Prostate gland (tissue), 2 donors: Measurements from ENCODE around the gene TTLL4. TPM values are rescaled to one million over a fixed set of nuclear protein-coding genes. Genes with fewer than 3 reads are reported as not detected.

Source experiments
- DNase-seq: peaks from one replicate; pipeline ENCODE4 v3.0.0-alpha.2; 2019; ENCODE audit warnings: low spot score
- H3K27ac ChIP-seq, 2 donors: fragments of 200-600 bp; sonication (generic); 2 replicates each; pipeline ENCODE4 v1.5.1; 2017 to 2019
- H3K27me3 ChIP-seq: fragments of 200-600 bp; sonication (generic); replicated peaks from 2 replicates; pipeline ENCODE4 v1.5.1; 2019; ENCODE audit not compliant: insufficient read depth
- H3K36me3 ChIP-seq, 2 donors: fragments of 200-600 bp; sonication (generic); 1 replicate in 1 of 2; 2 replicates in 1 of 2; pipeline versions ENCODE4 v1.5.1 to v1.8.1; 2017 to 2019
- H3K4me1 ChIP-seq: fragments of 200-600 bp; sonication (generic); replicated peaks from 2 replicates; pipeline ENCODE4 v1.5.1; 2019
- H3K4me3 ChIP-seq, 2 donors: fragments of 200-600 bp; sonication (generic); 2 replicates each; pipeline ENCODE4 v1.5.1; 2017 to 2019
- H3K9me3 ChIP-seq: fragments of 200-600 bp; sonication (generic); 2 replicates; pipeline ENCODE4 v1.5.1; 2017
- POLR2A ChIP-seq: fragments of 450-650 bp; IDR thresholded peaks from one replicate; pipeline ENCODE4 v1.6.1; 2016; ENCODE audit warnings: antibody characterized with exemption, mild to moderate bottlenecking
- POLR2AphosphoS5 ChIP-seq: sonication (generic); formaldehyde crosslinking; IDR thresholded peaks from one replicate; pipeline ENCODE4 v1.6.1; 2017; ENCODE audit warnings: antibody characterized with exemption
- WGBS: methylation state at CpG from one replicate; pipeline ENCODE4 v1.1.5; 2018; 5-methylcytosine and 5-hydroxymethylcytosine counted together
- intact Hi-C: fragments of 100-400 bp; cut with DNase I; formaldehyde crosslinking; loops from one replicate; pipeline ENCODE4 v1.14.2; 2022
- total RNA-seq, 2 donors: library from RNA; depleted of rRNA; stranded (reverse); fragments of >200 nt; gene quantifications; one replicate each; pipeline ENCODE4 v1.1.0, GENCODE V29; 2016
- TF ChIP-seq, protein P1 (sequence below), 4 experiments: fragments of 200-600 bp in 2 of 4; fragments of 450-650 bp in 2 of 4; sonication (generic) in 2 of 4; IDR thresholded peaks; 1 replicate in 3 of 4; 2 replicates in 1 of 4; pipeline ENCODE4 v1.5.1; 2016 to 2019; ENCODE audit warnings: antibody characterized with exemption in 4 of 4, mild to moderate bottlenecking in 2 of 4, moderate library complexity in 2 of 4

The TTLL4 gene
- total RNA-seq, 2 donors from 2014 or later = 21.1 to 63.8 TPM

DNA sequence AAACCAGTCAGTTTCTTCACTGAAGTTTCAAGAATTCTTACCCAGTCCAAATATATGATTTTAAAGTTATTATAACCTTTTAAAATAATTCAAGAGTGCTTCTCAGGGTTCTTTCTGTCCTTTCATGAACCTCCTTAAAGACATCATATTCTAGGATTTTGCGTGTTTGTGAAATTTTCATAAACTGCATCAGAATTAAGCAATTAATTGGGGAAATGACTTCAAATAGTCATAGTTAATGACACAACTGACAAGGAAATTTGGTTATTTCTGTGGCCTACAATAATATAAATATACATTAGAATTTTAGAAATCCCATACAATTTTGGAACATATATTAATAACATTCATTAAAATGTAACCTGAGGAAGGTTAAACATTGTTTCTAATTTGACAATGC lies 81.8 kb downstream of the TTLL4 start:
- DNase-seq = no peak
- WGBS = 100% methylated on average over 1 of the region's 1 CpG
- no peak for TF ChIP-seq POLR2A
- TF ChIP-seq, protein P1, sequence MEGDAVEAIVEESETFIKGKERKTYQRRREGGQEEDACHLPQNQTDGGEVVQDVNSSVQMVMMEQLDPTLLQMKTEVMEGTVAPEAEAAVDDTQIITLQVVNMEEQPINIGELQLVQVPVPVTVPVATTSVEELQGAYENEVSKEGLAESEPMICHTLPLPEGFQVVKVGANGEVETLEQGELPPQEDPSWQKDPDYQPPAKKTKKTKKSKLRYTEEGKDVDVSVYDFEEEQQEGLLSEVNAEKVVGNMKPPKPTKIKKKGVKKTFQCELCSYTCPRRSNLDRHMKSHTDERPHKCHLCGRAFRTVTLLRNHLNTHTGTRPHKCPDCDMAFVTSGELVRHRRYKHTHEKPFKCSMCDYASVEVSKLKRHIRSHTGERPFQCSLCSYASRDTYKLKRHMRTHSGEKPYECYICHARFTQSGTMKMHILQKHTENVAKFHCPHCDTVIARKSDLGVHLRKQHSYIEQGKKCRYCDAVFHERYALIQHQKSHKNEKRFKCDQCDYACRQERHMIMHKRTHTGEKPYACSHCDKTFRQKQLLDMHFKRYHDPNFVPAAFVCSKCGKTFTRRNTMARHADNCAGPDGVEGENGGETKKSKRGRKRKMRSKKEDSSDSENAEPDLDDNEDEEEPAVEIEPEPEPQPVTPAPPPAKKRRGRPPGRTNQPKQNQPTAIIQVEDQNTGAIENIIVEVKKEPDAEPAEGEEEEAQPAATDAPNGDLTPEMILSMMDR (IDR thresholded peaks at IDR 0.05) = no peak
- TF ChIP-seq POLR2AphosphoS5 = no peak
- Histone ChIP-seq H3K36me3 (no peaks in the 10 kb centered on the region), H3K4me3 (no peak overlapping the region), H3K9me3 (no peaks in the 10 kb centered on the region), H3K27ac (no peak overlapping the region), H3K4me1 (no peaks in the 10 kb centered on the region), H3K27me3 (no peaks in the 10 kb centered on the region)
- intact Hi-C loops = no loop called here

DNA sequence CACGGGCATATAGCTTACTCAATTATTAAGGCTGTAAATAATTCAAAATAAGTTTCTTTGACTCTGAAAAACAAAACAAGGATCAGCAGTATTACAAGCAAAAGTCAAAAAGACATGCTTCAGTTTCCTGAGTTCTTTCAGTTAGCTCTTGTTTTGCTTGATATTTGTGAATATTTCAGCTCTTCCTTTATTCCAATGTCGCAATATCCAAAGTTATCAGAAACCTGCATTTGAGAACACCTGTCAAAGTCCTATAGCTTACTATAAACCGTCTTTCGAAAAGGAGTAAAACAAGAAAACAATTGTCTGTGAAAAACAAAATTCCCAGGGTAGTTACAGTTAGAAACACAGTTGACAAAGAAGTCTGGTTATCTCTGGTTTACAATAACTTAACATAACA lies 86.1 kb downstream of the TTLL4 start:
- H3K27me3 ChIP-seq = no peaks in the 10 kb centered on the region
- intact Hi-C loops = no loop called here
- TF ChIP-seq, protein P1 (IDR thresholded peaks at IDR 0.05) = no peak
- no peak for TF ChIP-seq POLR2AphosphoS5
- no peak for TF ChIP-seq POLR2A
- H3K36me3 ChIP-seq = no peaks in the 10 kb centered on the region
- no peak overlapping the region for H3K4me3 ChIP-seq
- 96% methylated on average over 4 of the region's 4 CpGs for WGBS
- H3K9me3 ChIP-seq = no peaks in the 10 kb centered on the region
- no peak for DNase-seq
- H3K27ac ChIP-seq = no peak overlapping the region
- no peaks in the 10 kb centered on the region for H3K4me1 ChIP-seq

- no peaks in the 10 kb centered on the region for H3K27me3 ChIP-seq
- H3K9me3 ChIP-seq = no peaks in the 10 kb centered on the region
- no peak overlapping the region for H3K4me3 ChIP-seq
- TF ChIP-seq POLR2AphosphoS5 (no peak), POLR2A (no peak)
- TF ChIP-seq, protein P1 (IDR thresholded peaks at IDR 0.05) = no peak
- H3K36me3 ChIP-seq = no peaks in the 10 kb centered on the region
- H3K27ac ChIP-seq = peak overlapping the region in 1 of 2 donors; percentile 27
- intact Hi-C loops = no loop called here
- no peak for DNase-seq
- no peaks in the 10 kb centered on the region for H3K4me1 ChIP-seq
- WGBS = 62% methylated on average over 12 of the region's 12 CpGs
Observed at GRCh38 chr2:218798767-218799504, 88.3 kb downstream of the TTLL4 start.

DNA sequence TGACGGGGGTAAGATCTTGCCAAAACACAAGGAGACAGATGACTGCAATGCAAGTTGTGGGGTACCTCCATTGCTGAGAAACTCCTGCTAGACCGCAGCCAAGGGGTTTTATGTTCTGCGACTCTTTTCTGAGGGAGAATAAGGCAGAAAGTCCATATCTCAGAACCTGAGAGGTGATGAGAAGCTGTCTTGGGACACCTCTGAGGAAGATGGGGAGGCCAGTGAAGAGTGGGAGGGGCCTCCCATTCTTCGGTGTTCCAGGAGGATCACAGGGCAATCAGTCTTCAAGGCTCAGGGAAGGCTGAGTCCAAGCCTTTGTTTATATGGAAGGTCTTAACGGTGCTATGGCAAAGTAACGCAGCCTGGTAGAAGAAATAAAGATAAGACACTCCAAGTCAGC lies 89.4 kb downstream of the TTLL4 start:
- TF ChIP-seq, protein P1 (IDR thresholded peaks at IDR 0.05) = no peak
- TF ChIP-seq POLR2AphosphoS5 = no peak
- TF ChIP-seq POLR2A = no peak
- WGBS = 54% methylated on average over 6 of the region's 6 CpGs
- intact Hi-C loops = no loop called here
- no peak for DNase-seq
- peak overlapping the region in 1 of 2 donors; percentile 27 for H3K27ac ChIP-seq
- no peaks in the 10 kb centered on the region for H3K4me1 ChIP-seq
- H3K36me3 ChIP-seq = no peaks in the 10 kb centered on the region
- H3K4me3 ChIP-seq = no peak overlapping the region
- no peaks in the 10 kb centered on the region for H3K9me3 ChIP-seq
- no peaks in the 10 kb centered on the region for H3K27me3 ChIP-seq

DNA sequence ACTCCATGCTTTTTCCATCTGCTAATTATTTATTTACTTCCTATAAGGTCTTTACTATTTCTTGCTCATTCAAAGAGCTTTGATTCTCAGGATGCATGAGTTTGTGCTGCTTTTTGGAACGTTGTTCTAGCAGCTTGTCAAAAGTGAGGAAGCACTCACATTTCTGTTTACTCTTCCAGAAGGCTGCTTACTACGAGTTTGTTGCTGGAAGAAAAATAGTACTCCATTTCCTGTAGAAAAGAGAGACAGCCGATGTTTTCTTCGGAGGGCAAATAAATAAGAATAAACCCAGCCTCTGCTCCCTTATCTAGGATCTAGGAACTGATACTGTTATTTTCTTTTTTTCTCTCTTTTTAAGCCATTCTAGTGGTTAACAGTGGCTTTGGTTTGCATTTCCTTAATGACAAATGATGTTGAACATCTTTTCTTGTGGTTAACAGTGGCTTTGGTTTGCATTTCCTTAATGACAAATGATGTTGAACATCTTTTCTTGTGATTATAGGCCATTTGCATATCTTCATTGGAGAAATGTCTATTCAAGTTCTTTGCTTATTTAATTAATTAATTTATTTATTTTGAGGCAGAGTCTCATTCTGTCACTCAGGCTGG lies 91.9 kb downstream of the TTLL4 start:
- TF ChIP-seq, protein P1 (IDR thresholded peaks at IDR 0.05) = no peak
- TF ChIP-seq POLR2AphosphoS5 (no peak), POLR2A (no peak)
- WGBS = 23% methylated on average over 4 of the region's 4 CpGs
- intact Hi-C loops = no loop called here
- Histone ChIP-seq H3K9me3 (no peaks in the 10 kb centered on the region), H3K27me3 (no peaks in the 10 kb centered on the region), H3K4me3 (no peak overlapping the region), H3K27ac (no peak overlapping the region), H3K36me3 (no peaks in the 10 kb centered on the region), H3K4me1 (no peaks in the 10 kb centered on the region)
- no peak for DNase-seq
